ENCODE measurements around the gene PNPLA5. TPM values are rescaled to one million over a fixed set of nuclear protein-coding genes. Genes with fewer than 3 reads are reported as not detected.

The PNPLA5 gene
- total and polyA plus RNA-seq, 2 of the 13 experiments (the other 11 are each of a cell fraction or from before 2014, with no cell fraction given) = not detected

DNA sequence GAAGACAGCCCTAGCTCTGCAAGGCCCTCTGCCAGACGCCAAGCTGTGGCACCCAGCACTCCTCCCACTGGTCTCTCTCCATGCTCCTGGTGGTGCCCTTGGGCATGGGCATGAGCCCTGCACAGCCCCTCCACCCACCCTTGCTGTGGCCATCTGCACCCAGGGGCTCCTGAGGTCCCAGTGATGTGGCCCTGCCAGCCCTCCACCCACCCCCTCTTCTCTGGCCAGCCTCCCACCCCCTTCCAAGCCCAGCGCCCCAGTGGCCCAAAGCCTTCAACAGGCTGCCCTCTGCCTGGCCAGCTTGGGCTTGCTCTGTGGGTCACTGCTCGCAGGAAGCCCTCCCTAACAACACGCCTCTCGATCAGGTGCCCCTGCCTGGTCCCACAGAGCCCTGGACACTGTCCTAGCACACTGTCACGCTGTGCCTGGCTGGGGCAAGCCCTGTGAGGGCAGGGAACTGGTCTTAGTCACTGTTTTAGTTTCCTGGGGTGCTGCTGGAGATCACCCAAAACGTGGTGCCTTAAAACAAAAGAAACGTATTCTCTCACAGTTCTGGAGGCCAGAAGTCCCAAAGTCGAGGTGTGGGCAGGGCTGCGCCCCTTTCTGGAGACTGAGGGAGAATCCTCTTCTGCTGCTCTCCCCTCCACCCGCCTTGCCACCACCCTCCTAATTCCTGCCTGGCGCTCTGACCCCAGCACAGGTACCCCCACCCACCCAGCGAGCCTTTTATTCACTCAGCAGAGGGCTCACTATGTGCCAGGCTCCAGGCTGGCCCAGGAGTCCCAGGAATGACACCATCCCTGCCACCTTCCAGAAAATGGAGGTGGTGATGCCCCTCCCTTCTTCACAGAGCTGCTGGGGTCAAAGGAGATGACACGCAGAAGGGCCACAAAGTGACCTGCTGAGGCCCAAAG, 44.2 kb downstream of the PNPLA5 start:
- ChIA-PET POLR2A (no interaction called here), CTCF (ENCODE audit: low intra/inter-chr PET ratio, low total read pairs) (interaction anchor here (1.5 kb wide), 1 partner anchor 460 kb away, joined by 3 read pairs; no protein-coding TSS in a partner anchor)
- DNase-seq (ENCODE audit: low spot score) = no peak
- H2AFZ ChIP-seq (ENCODE audit: low read length) = no peak overlapping the region
- WGBS (ENCODE audit: low lambda C conversion rate) = 24% methylated on average over 5 of the region's 14 CpGs
- no peak for ATAC-seq
- H3K27me3 ChIP-seq (ENCODE audit: control insufficient read depth in 1 of 2, insufficient read depth in 2 of 2, low read length in 2 of 2) = peaks cover 9 to 67% of the 10 kb centered on the region in 2 experiments; a peak in 3 of 5 replicates
- H3K27ac ChIP-seq (ENCODE audit: extremely low read length, insufficient read depth, low read length) = no peak overlapping the region
- TF ChIP-seq ZNF564 (CRISPR knock-in tag; IDR thresholded peaks at IDR 0.05) = no peak
- no peak for TF ChIP-seq TBL1XR1 (IDR thresholded peaks at IDR 0.05; ENCODE audit: borderline replicate concordance, low read length, partially characterized antibody)
- no peak for TF ChIP-seq KLF11 (CRISPR knock-in tag; IDR thresholded peaks at IDR 0.05)
- no peak for TF ChIP-seq CHD2 (IDR thresholded peaks at IDR 0.05; ENCODE audit: low read depth, low read length)
- TF ChIP-seq, protein P1, sequence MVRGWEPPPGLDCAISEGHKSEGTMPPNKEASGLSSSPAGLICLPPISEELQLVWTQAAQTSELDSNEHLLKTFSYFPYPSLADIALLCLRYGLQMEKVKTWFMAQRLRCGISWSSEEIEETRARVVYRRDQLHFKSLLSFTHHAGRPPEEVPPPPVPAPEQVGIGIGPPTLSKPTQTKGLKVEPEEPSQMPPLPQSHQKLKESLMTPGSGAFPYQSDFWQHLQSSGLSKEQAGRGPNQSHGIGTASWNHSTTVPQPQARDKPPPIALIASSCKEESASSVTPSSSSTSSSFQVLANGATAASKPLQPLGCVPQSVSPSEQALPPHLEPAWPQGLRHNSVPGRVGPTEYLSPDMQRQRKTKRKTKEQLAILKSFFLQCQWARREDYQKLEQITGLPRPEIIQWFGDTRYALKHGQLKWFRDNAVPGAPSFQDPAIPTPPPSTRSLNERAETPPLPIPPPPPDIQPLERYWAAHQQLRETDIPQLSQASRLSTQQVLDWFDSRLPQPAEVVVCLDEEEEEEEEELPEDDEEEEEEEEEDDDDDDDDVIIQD (CRISPR knock-in tag; IDR thresholded peaks at IDR 0.05; ENCODE audit: low read depth) = no peak
- no peak for TF ChIP-seq RORA (CRISPR knock-in tag; IDR thresholded peaks at IDR 0.05)
- no peak for TF ChIP-seq MBNL3 (CRISPR knock-in tag; conservative IDR thresholded peaks at IDR 0.05)
- TF ChIP-seq PHF21A (CRISPR knock-in tag; IDR thresholded peaks at IDR 0.05) = no peak
- TF ChIP-seq NFE2L1 (CRISPR knock-in tag; IDR thresholded peaks at IDR 0.05; ENCODE audit: borderline replicate concordance) = no peak
- no peak for TF ChIP-seq HDAC6 (IDR thresholded peaks at IDR 0.05; ENCODE audit: low read depth, low read length)
- TF ChIP-seq, protein P2, sequence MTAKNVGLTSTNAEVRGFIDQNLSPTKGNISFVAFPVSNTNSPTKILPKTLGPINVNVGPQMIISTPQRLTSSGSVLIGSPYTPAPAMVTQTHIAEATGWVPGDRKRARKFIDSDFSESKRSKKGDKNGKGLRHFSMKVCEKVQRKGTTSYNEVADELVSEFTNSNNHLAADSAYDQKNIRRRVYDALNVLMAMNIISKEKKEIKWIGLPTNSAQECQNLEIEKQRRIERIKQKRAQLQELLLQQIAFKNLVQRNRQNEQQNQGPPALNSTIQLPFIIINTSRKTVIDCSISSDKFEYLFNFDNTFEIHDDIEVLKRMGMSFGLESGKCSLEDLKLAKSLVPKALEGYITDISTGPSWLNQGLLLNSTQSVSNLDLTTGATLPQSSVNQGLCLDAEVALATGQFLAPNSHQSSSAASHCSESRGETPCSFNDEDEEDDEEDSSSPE (CRISPR knock-in tag; IDR thresholded peaks at IDR 0.05) = no peak
- TF ChIP-seq TEAD2 (CRISPR knock-in tag; IDR thresholded peaks at IDR 0.05) = no peak
- TF ChIP-seq HOXA3 (CRISPR knock-in tag; IDR thresholded peaks at IDR 0.05) = no peak
- TF ChIP-seq YY1 (IDR thresholded peaks at IDR 0.05; ENCODE audit: insufficient read depth, insufficient replicate concordance, low read depth, low read length) = no peak
- no peak for TF ChIP-seq ZNF136 (CRISPR knock-in tag; IDR thresholded peaks at IDR 0.05; ENCODE audit: low read depth)
- TF ChIP-seq SP5 (CRISPR knock-in tag; IDR thresholded peaks at IDR 0.05; ENCODE audit: borderline replicate concordance, low read depth) = no peak
- no peak for TF ChIP-seq RBM39 (IDR thresholded peaks at IDR 0.05; ENCODE audit: low read depth, low read length, poor library complexity, severe bottlenecking)
- TF ChIP-seq SNAI1 (CRISPR knock-in tag; IDR thresholded peaks at IDR 0.05; ENCODE audit: borderline replicate concordance) = no peak
- no peak for TF ChIP-seq ZNF468 (CRISPR knock-in tag; IDR thresholded peaks at IDR 0.05)
- H3K4me2 ChIP-seq (ENCODE audit: low read depth, low read length) = no peak overlapping the region
- no peaks in the 10 kb centered on the region for H3K36me3 ChIP-seq (replicated peaks in 1 of 2; ENCODE audit: control insufficient read depth in 1 of 2, insufficient read depth in 2 of 2, low read length in 2 of 2)
- no peak overlapping the region for H3K9ac ChIP-seq (ENCODE audit: insufficient read depth, low read depth, low read length)
- no peak for FAIRE-seq
- no peaks in the 10 kb centered on the region for H3K9me3 ChIP-seq (ENCODE audit: low read length)
- H3K79me2 ChIP-seq (ENCODE audit: insufficient read depth, low read length) = no peaks in the 10 kb centered on the region
- intact Hi-C loops (cut with micrococcal nuclease; ENCODE audit: unreplicated experiment) = no loop called here
- no peaks in the 10 kb centered on the region for H4K20me1 ChIP-seq (ENCODE audit: insufficient read depth, low read length)
- H3K4me1 ChIP-seq (ENCODE audit: insufficient read depth, low read length) = no peaks in the 10 kb centered on the region
- in situ Hi-C loops (cut with HindIII; ENCODE audit: extremely low pct_ligation_motif_present, low pct_unique_long_range_greater_than_20kb) = no loop called here
- BruUV-seq (replicated peaks) = no TSS peak
- no peak overlapping the region for H3K4me3 ChIP-seq (replicated peaks in 1 of 3; ENCODE audit: insufficient read depth in 1 of 3, low read depth in 2 of 3, low read length in 3 of 3)

All from HepG2 (cell line).